Measurements from ENCODE around the gene LEUTX.

DNA sequence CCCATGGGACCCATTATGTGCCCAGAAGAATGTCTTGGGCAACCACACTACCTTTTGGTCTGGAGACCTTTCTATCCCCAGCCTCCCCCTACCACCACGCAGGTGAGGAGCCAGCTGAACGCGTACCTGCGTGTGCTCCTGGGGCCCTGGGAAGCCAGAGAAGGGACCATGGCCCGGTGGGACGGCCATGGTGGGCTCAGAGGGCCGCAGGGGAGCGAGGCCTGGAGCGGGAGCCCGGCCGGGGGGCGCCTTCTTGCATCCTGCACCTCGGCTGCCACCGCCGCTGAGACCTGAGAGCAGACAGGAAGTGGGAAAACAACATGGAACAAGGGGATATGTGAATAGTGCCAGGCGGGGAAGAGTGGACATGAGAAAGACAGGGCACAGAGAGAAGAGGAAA, 53.0 kb downstream of the LEUTX start:
- TF ChIP-seq, protein P1, sequence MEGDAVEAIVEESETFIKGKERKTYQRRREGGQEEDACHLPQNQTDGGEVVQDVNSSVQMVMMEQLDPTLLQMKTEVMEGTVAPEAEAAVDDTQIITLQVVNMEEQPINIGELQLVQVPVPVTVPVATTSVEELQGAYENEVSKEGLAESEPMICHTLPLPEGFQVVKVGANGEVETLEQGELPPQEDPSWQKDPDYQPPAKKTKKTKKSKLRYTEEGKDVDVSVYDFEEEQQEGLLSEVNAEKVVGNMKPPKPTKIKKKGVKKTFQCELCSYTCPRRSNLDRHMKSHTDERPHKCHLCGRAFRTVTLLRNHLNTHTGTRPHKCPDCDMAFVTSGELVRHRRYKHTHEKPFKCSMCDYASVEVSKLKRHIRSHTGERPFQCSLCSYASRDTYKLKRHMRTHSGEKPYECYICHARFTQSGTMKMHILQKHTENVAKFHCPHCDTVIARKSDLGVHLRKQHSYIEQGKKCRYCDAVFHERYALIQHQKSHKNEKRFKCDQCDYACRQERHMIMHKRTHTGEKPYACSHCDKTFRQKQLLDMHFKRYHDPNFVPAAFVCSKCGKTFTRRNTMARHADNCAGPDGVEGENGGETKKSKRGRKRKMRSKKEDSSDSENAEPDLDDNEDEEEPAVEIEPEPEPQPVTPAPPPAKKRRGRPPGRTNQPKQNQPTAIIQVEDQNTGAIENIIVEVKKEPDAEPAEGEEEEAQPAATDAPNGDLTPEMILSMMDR (conservative IDR thresholded peaks at IDR 0.05; ENCODE audit: low read depth, low read length), result no peak
- no peak for TF ChIP-seq EZH2 (IDR thresholded peaks at IDR 0.05; ENCODE audit: borderline replicate concordance, low read depth, low read length, poor library complexity, severe bottlenecking)

Data from A673 (cell line).